H9 (cell line): Measurements from ENCODE around the gene TMEM184B. TPM values are rescaled to one million over a fixed set of nuclear protein-coding genes. Genes with fewer than 3 reads are reported as not detected.
A peak's percentile ranks its signal among the peaks of the same experiment; 100 is the strongest.

Experiments
- DNase-seq: peaks from one replicate; pipeline ENCODE4 v3.0.0-alpha.2; 2017
- H2AFZ ChIP-seq: one replicate; pipeline ENCODE4 v1.6.1; 2013; ENCODE audit warnings: mild to moderate bottlenecking, low read length, control low read depth, moderate library complexity
- H2AK5ac ChIP-seq: 2 replicates; pipeline ENCODE4 v1.6.1; 2013; ENCODE audit warnings: low read length, control low read depth, mixed read lengths; ENCODE audit not compliant: insufficient read length
- H2BK120ac ChIP-seq: one replicate; pipeline ENCODE4 v1.6.1; 2013; ENCODE audit warnings: low read depth, mild to moderate bottlenecking, low read length, control low read depth, inconsistent platforms; ENCODE audit not compliant: poor library complexity, severe bottlenecking
- H2BK12ac ChIP-seq: 2 replicates; pipeline ENCODE4 v1.6.1; 2013; ENCODE audit warnings: low read length, control low read depth, mixed read lengths, low read depth; ENCODE audit not compliant: insufficient read length
- H2BK15ac ChIP-seq: 2 replicates; pipeline ENCODE4 v1.6.1; 2013; ENCODE audit warnings: low read depth, low read length, control low read depth
- H2BK20ac ChIP-seq: one replicate; pipeline ENCODE4 v1.6.1; 2013; ENCODE audit warnings: low read depth, mild to moderate bottlenecking, low read length, control low read depth, inconsistent platforms; ENCODE audit not compliant: poor library complexity, severe bottlenecking
- H2BK5ac ChIP-seq: 2 replicates; pipeline ENCODE4 v1.6.1; 2013; ENCODE audit warnings: low read length, control low read depth, mixed read lengths; ENCODE audit not compliant: insufficient read length
- H3K14ac ChIP-seq: 2 replicates; pipeline ENCODE4 v1.6.1; 2013; ENCODE audit warnings: low read length, control low read depth; ENCODE audit not compliant: insufficient read depth
- H3K18ac ChIP-seq: 2 replicates; pipeline ENCODE4 v1.6.1; 2013; ENCODE audit warnings: low read depth, mild to moderate bottlenecking, mixed read lengths, low read length, control low read depth; ENCODE audit not compliant: insufficient read length
- H3K23ac ChIP-seq: 2 replicates; pipeline ENCODE4 v1.6.1; 2013; ENCODE audit warnings: low read length, control low read depth, mixed read lengths, low read depth; ENCODE audit not compliant: insufficient read length
- H3K23me2 ChIP-seq: 2 replicates; pipeline ENCODE4 v1.6.1; 2013; ENCODE audit warnings: low read depth, mild to moderate bottlenecking, mixed read lengths, low read length, control low read depth; ENCODE audit not compliant: insufficient read length, poor library complexity, severe bottlenecking
- H3K27ac ChIP-seq: 2 replicates; pipeline ENCODE4 v1.5.1; 2013; ENCODE audit warnings: low read length, control low read depth, mixed read lengths, low read depth; ENCODE audit not compliant: insufficient read length
- H3K27me3 ChIP-seq: 2 replicates; pipeline ENCODE4 v1.6.1; 2013; ENCODE audit warnings: low read length, control low read depth, inconsistent platforms; ENCODE audit not compliant: insufficient read depth
- H3K4ac ChIP-seq: 2 replicates; pipeline ENCODE4 v1.6.1; 2013; ENCODE audit warnings: low read depth, mild to moderate bottlenecking, control low read depth, inconsistent platforms, low read length, moderate library complexity
- H3K4me1 ChIP-seq: 2 replicates; pipeline ENCODE4 v1.6.1; 2013; ENCODE audit warnings: low read length, control low read depth, inconsistent platforms; ENCODE audit not compliant: insufficient read depth
- H3K4me2 ChIP-seq: 2 replicates; pipeline ENCODE4 v1.6.1; 2013; ENCODE audit warnings: low read length, control low read depth, mixed read lengths; ENCODE audit not compliant: insufficient read length, insufficient read depth
- H3K56ac ChIP-seq: 2 replicates; pipeline ENCODE4 v1.6.1; 2013; ENCODE audit warnings: low read depth, mild to moderate bottlenecking, mixed read lengths, low read length, control low read depth; ENCODE audit not compliant: insufficient read length
- H3K79me1 ChIP-seq: 2 replicates; pipeline ENCODE4 v1.6.1; 2013; ENCODE audit warnings: low read depth, mild to moderate bottlenecking, moderate library complexity, low read length, control low read depth, inconsistent platforms; ENCODE audit not compliant: insufficient read depth, poor library complexity, severe bottlenecking
- H3K79me2 ChIP-seq: 2 replicates; pipeline ENCODE4 v1.6.1; 2013; ENCODE audit warnings: low read length, control low read depth, inconsistent platforms; ENCODE audit not compliant: insufficient read depth
- H3K9ac ChIP-seq: 2 replicates; pipeline ENCODE4 v1.6.1; 2013; ENCODE audit warnings: low read length, control low read depth, mixed read lengths; ENCODE audit not compliant: insufficient read length; ENCODE audit errors: extremely low read depth
- H3K9me3 ChIP-seq: one replicate; pipeline ENCODE4 v1.6.1; 2013; ENCODE audit warnings: low read depth, low read length, inconsistent platforms; ENCODE audit not compliant: control insufficient read depth
- H3T11ph ChIP-seq: one replicate; pipeline ENCODE4 v1.6.1; 2013; ENCODE audit warnings: mild to moderate bottlenecking, low read length, control low read depth, inconsistent platforms
- H4K20me1 ChIP-seq: one replicate; pipeline ENCODE4 v1.6.1; 2013; ENCODE audit not compliant: control insufficient read depth, insufficient read length, insufficient read depth
- H4K5ac ChIP-seq: 2 replicates; pipeline ENCODE4 v1.6.1; 2013; ENCODE audit warnings: low read depth, mild to moderate bottlenecking, mixed read lengths, low read length, control low read depth; ENCODE audit not compliant: insufficient read length
- H4K8ac ChIP-seq: replicated peaks from 2 replicates; pipeline ENCODE4 v1.6.1; 2013; ENCODE audit warnings: low read length, control low read depth, mixed read lengths, low read depth; ENCODE audit not compliant: insufficient read length
- H4K91ac ChIP-seq: 2 replicates; pipeline ENCODE4 v1.6.1; 2013; ENCODE audit warnings: low read depth, mild to moderate bottlenecking, moderate library complexity, mixed read lengths, low read length, control low read depth; ENCODE audit not compliant: insufficient read length
- H3K27ac Mint-ChIP-seq, 3 experiments: 2 replicates in 2 of 3; 3 replicates in 1 of 3; pipeline ENCODE4 v1.8.0; 2020 to 2021; ENCODE audit warnings: mixed read lengths in 3 of 3, mild to moderate bottlenecking in 1 of 3, moderate library complexity in 1 of 3
- H3K27me3 Mint-ChIP-seq: 2 replicates; pipeline ENCODE4 v1.8.0; 2021; ENCODE audit warnings: low read depth, mild to moderate bottlenecking, moderate library complexity, mixed read lengths
- H3K36me3 Mint-ChIP-seq, 3 experiments: 2 replicates in 2 of 3; 3 replicates in 1 of 3; pipeline ENCODE4 v1.8.0; 2020 to 2021; ENCODE audit warnings: low read depth in 3 of 3, mixed read lengths in 3 of 3; ENCODE audit not compliant: insufficient read depth in 1 of 3
- H3K4me1 Mint-ChIP-seq, 2 experiments: 2 replicates each; pipeline ENCODE4 v1.8.0; 2020; ENCODE audit warnings: mixed read lengths in 2 of 2
- H3K4me3 Mint-ChIP-seq, 2 experiments: 2 replicates in 1 of 2; 3 replicates in 1 of 2; pipeline ENCODE4 v1.8.0; 2020 to 2021; ENCODE audit warnings: mild to moderate bottlenecking in 2 of 2, mixed read lengths in 2 of 2, moderate library complexity in 1 of 2
- H3K9me3 Mint-ChIP-seq, 2 experiments: 2 replicates in 1 of 2; 3 replicates in 1 of 2; pipeline ENCODE4 v1.8.0; 2020; ENCODE audit warnings: mild to moderate bottlenecking in 2 of 2, mixed read lengths in 2 of 2, moderate library complexity in 1 of 2
- WGBS: extraction: QIAGEN DNeasy Blood & Tissue Kit; methylation state at CpG from one replicate; pipeline ENCODE4 v1.1.7; 2013; ENCODE audit warnings: missing lambda C conversion rate, low lambda C conversion rate, mixed read lengths; ENCODE audit not compliant: insufficient read length; ENCODE audit errors: extremely low coverage; 5-methylcytosine and 5-hydroxymethylcytosine counted together
- total RNA-seq: library from RNA; stranded (reverse); gene quantifications from 2 replicates; pipeline ENCODE4 v1.2.1, GENCODE V29; 2021
- TF ChIP-seq, protein P1 (sequence below): fragments of 200-600 bp; sonication (generic); conservative IDR thresholded peaks from 3 replicates; pipeline ENCODE4 v1.8.0; 2021; ENCODE audit warnings: antibody characterized with exemption, mild to moderate bottlenecking

Gene TMEM184B
- total RNA-seq, 1 experiment from 2014 or later = 58.5 TPM

DNA sequence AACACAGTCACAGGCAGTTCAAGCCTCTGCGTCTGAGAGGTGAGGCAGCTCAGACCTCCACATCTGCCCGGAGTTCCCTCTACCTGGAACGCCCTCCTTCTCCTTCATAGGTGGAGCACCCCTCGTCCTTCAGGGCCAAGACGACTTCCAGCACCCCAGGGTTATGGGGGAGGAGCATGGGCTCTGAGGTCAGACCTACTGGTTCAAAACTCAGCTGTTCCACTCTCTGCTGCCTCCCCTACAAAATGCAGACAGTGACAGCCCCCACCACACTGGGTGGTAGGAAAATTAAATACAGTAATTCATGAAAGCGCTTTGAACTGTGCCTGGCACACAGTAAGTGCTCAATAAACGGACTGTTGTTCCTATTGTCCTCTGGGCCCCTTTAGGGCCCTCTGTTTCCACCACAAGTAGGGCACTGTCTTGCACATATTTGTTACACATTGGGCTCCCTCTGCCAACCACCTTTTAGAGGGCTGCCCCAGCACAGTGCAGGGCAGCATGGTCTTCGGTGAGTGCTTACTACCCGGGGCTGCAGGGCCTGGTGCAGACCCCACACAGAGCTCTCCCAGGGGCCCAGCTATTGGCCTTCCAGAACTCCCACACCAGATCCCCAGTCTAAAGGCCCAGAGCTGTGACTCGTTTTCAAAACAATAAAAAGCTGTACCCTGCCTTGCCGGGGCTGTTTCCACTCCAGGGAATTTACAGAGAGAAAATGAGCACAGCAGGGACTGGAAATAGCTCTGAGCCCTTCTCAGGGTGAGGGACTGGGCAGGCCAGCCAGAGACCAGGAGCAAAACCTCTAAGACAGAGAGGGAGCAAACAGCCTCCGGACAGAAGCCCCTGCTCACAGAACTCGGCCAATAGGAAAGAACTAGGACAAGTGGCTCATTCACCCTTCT is 2.5 kb downstream of the TMEM184B start:
- H3K4me2 ChIP-seq = no peak overlapping the region
- H4K91ac ChIP-seq = no peak overlapping the region
- H3K36me3 Mint-ChIP-seq = peaks cover 0 to 21% (median 6%) of the 10 kb centered on the region in 3 experiments; a peak in 5 of 7 replicates
- WGBS = no CpG with 5 or more reads among the region's 13 CpGs
- H2AFZ ChIP-seq = no peak overlapping the region
- TF ChIP-seq, protein P1, sequence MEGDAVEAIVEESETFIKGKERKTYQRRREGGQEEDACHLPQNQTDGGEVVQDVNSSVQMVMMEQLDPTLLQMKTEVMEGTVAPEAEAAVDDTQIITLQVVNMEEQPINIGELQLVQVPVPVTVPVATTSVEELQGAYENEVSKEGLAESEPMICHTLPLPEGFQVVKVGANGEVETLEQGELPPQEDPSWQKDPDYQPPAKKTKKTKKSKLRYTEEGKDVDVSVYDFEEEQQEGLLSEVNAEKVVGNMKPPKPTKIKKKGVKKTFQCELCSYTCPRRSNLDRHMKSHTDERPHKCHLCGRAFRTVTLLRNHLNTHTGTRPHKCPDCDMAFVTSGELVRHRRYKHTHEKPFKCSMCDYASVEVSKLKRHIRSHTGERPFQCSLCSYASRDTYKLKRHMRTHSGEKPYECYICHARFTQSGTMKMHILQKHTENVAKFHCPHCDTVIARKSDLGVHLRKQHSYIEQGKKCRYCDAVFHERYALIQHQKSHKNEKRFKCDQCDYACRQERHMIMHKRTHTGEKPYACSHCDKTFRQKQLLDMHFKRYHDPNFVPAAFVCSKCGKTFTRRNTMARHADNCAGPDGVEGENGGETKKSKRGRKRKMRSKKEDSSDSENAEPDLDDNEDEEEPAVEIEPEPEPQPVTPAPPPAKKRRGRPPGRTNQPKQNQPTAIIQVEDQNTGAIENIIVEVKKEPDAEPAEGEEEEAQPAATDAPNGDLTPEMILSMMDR = no peak
- H2BK12ac ChIP-seq = no peak overlapping the region
- peaks cover 5% of the 10 kb centered on the region for H3K27me3 Mint-ChIP-seq
- H2BK120ac ChIP-seq = no peak overlapping the region
- H2AK5ac ChIP-seq = no peak overlapping the region
- no peaks in the 10 kb centered on the region for H3K9me3 Mint-ChIP-seq
- no peaks in the 10 kb centered on the region for H4K20me1 ChIP-seq
- peaks cover 7% of the 10 kb centered on the region for H3K23me2 ChIP-seq
- no peak overlapping the region for H3K27ac ChIP-seq
- H3K4me3 Mint-ChIP-seq = peak overlapping the region in 1 of 2 experiments; percentile 93; a peak in 3 of 5 replicates
- peaks cover 26% of the 10 kb centered on the region; the same call in 1 of the 2 replicates for H3K79me2 ChIP-seq
- H3K9me3 ChIP-seq = no peaks in the 10 kb centered on the region
- H2BK15ac ChIP-seq = no peak overlapping the region
- peaks cover 10% of the 10 kb centered on the region for H3K79me1 ChIP-seq
- peaks cover 43 to 49% of the 10 kb centered on the region in 2 experiments for H3K4me1 Mint-ChIP-seq
- H3K9ac ChIP-seq = no peak overlapping the region
- H3K14ac ChIP-seq = no peak overlapping the region
- H2BK20ac ChIP-seq = no peak overlapping the region
- peak; percentile 19 for DNase-seq
- H3K27ac Mint-ChIP-seq = peak overlapping the region; percentile 20 to 66 (median 44); a peak in 2 of 7 replicates
- H3K56ac ChIP-seq = no peak overlapping the region
- no peak overlapping the region for H3K4ac ChIP-seq
- H3K4me1 ChIP-seq = peaks cover 9% of the 10 kb centered on the region
- no peak overlapping the region for H4K8ac ChIP-seq
- H4K5ac ChIP-seq = no peak overlapping the region
- H3K27me3 ChIP-seq = no peaks in the 10 kb centered on the region
- H3T11ph ChIP-seq = no peak overlapping the region
- no peak overlapping the region for H3K18ac ChIP-seq
- no peak overlapping the region for H2BK5ac ChIP-seq
- no peak overlapping the region for H3K23ac ChIP-seq
